DOHH2 (cell line): Measurements from ENCODE around the gene GPSM1.

Source experiments
- CTCF ChIP-seq: fragments of 200-600 bp; sonication (generic); IDR thresholded peaks from one replicate; pipeline ENCODE4 v1.5.1; 2014; ENCODE audit warnings: antibody characterized with exemption, mild to moderate bottlenecking, low read depth, low read length; ENCODE audit not compliant: poor library complexity, severe bottlenecking
- EZH2phosphoT487 ChIP-seq: fragments of 200-600 bp; sonication (generic); IDR thresholded peaks from 2 replicates; pipeline ENCODE4 v1.6.1; 2017; ENCODE audit warnings: borderline replicate concordance, mild to moderate bottlenecking, antibody characterized with exemption, low read length, moderate library complexity, mixed read lengths

DNA sequence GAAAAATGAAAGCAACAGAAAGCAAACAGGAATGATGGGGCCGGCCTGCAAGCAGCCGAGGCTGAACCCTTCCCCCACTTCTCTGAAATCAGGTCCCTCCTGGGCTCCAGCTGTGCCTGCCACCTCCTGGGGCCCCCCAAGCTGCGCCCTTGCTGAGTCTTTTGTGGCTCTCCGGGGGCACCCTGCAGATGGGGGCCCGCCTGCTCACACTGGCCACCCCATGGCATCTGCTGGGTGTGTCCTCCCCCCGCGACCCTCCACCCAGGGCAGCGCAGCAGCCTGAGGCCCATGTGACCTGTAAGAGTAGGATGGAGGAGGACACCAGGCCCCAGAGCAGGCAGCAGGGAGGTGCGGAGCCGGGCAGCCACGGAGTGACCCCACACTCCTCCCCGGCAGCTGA, 5.7 kb downstream of the GPSM1 start:
- TF ChIP-seq CTCF, result no peak
- TF ChIP-seq EZH2phosphoT487, result no peak
